OCI-LY7 (cell line): Measurements from ENCODE around the gene ITIH4. TPM values are rescaled to one million over a fixed set of nuclear protein-coding genes. Genes with fewer than 3 reads are reported as not detected.

Experiments used
- BruUV-seq: library from RNA; stranded (reverse); fragments of 400-500 nt; replicated peaks from 2 replicates; lab custom pipeline; 2021; lab: Mats Ljungman, UMichigan
- CTCF ChIA-PET: fragments of 300-600 bp; sonication (Branson Sonifier 250); formaldehyde crosslinking; loops from one replicate; lab custom pipeline; 2022; ENCODE audit warnings: antibody characterized with exemption; ENCODE audit not compliant: unreplicated experiment; lab: Charles Lee
- POLR2A ChIA-PET: fragments of 300-600 bp; sonication (Branson Sonifier 250); formaldehyde crosslinking; loops from one replicate; lab custom pipeline; 2022; ENCODE audit warnings: antibody characterized with exemption; lab: Charles Lee
- DNase-seq: peaks from one replicate; pipeline ENCODE4 v3.0.0-alpha.2; 2015; ENCODE audit warnings: low spot score
- H2AFZ ChIP-seq: fragments of 200-600 bp; sonication (generic), shearing (Covaris generic); 2 replicates; pipeline ENCODE4 v1.6.1; 2014; ENCODE audit warnings: mild to moderate bottlenecking, antibody characterized with exemption, low read length, moderate library complexity
- H3K27ac ChIP-seq: fragments of 200-600 bp; sonication (generic); 2 replicates; pipeline ENCODE4 v1.5.1; 2014; ENCODE audit warnings: mixed run types, low read depth, mild to moderate bottlenecking, moderate library complexity, low read length, inconsistent platforms; ENCODE audit not compliant: poor library complexity, severe bottlenecking
- H3K36me3 ChIP-seq: fragments of 200-600 bp; sonication (generic); 2 replicates; pipeline ENCODE4 v1.6.1; 2014; ENCODE audit warnings: mild to moderate bottlenecking, antibody characterized with exemption, low read length, moderate library complexity, mixed read lengths; ENCODE audit not compliant: insufficient read depth
- H3K4me1 ChIP-seq: fragments of 200-600 bp; sonication (generic); 2 replicates; pipeline ENCODE4 v1.5.1; 2014; ENCODE audit warnings: mild to moderate bottlenecking, low read length; ENCODE audit not compliant: insufficient read depth, poor library complexity, severe bottlenecking
- H3K4me2 ChIP-seq: fragments of 200-600 bp; sonication (generic); 2 replicates; pipeline ENCODE4 v1.6.1; 2014; ENCODE audit warnings: mild to moderate bottlenecking, low read length
- H3K4me3 ChIP-seq: fragments of 200-600 bp; sonication (generic); 2 replicates; pipeline ENCODE4 v1.5.1; 2014; ENCODE audit warnings: mild to moderate bottlenecking, low read depth, low read length; ENCODE audit not compliant: poor library complexity, severe bottlenecking
- H3K79me2 ChIP-seq: fragments of 200-600 bp; sonication (generic); 2 replicates; pipeline ENCODE4 v1.6.1; 2016; ENCODE audit warnings: low read depth, mild to moderate bottlenecking, low read length, moderate library complexity, mixed read lengths; ENCODE audit not compliant: insufficient read depth
- H3K9me2 ChIP-seq: fragments of 200-600 bp; sonication (generic); 2 replicates; pipeline ENCODE4 v1.6.1; 2016; ENCODE audit warnings: mild to moderate bottlenecking, low read length, mixed read lengths; ENCODE audit not compliant: insufficient read depth
- H3K9me3 ChIP-seq: fragments of 200-600 bp; sonication (generic); 2 replicates; pipeline ENCODE4 v1.6.1; 2014; ENCODE audit warnings: mild to moderate bottlenecking, mixed run types, low read length, mixed read lengths
- H4K20me1 ChIP-seq: fragments of 200-600 bp; sonication (generic); 2 replicates; pipeline ENCODE4 v1.6.1; 2014; ENCODE audit warnings: mild to moderate bottlenecking, antibody characterized with exemption, low read length, moderate library complexity, mixed read lengths; ENCODE audit not compliant: insufficient read depth
- CTCF ChIP-seq: fragments of 200-600 bp; sonication (generic); conservative IDR thresholded peaks from 2 replicates; pipeline ENCODE4 v1.5.1; 2014; ENCODE audit warnings: mild to moderate bottlenecking, antibody characterized with exemption, low read length, moderate library complexity, mixed read lengths
- EZH2phosphoT487 ChIP-seq: fragments of 200-600 bp; sonication (generic); IDR thresholded peaks from 2 replicates; pipeline ENCODE4 v1.6.1; 2018; ENCODE audit warnings: low read depth, borderline replicate concordance, mild to moderate bottlenecking, mixed run types, antibody characterized with exemption, low read length, moderate library complexity, mixed read lengths
- intact Hi-C: fragments of 100-400 bp; cut with micrococcal nuclease; formaldehyde crosslinking; loops from one replicate; pipeline ENCODE4 v1.10.0; 2022; ENCODE audit not compliant: unreplicated experiment
- total RNA-seq, 2 experiments: library from RNA; depleted of rRNA in 1 of 2; stranded (reverse); fragments of >200 nt in 1 of 2; shearing (Covaris generic) in 1 of 2; gene quantifications; 2 replicates each; pipeline ENCODE4 v1.2.3, GENCODE V29; 2014 to 2022

ITIH4 gene
- total RNA-seq, 2 experiments from 2014 or later, result 2.1 to 2.2 TPM

- POLR2A ChIA-PET, result interaction anchor here (0.5 kb wide), 1 partner anchor 465 kb away, joined by 4 read pairs; no protein-coding TSS in a partner anchor
Observed at GRCh38 chr3:52857864-52858263, 27.4 kb upstream of the ITIH4 start.

GRCh38 chr3:52857133-52857532, 26.7 kb upstream of the ITIH4 start:
- no peaks in the 10 kb centered on the region for H3K9me2 ChIP-seq
- POLR2A ChIA-PET, result interaction anchor here (0.5 to 1.2 kb wide), 3 partner anchors 17 to 466 kb away, joined by 3 to 4 read pairs (median 3); no protein-coding TSS in a partner anchor
- no peaks in the 10 kb centered on the region for H3K9me3 ChIP-seq
- CTCF ChIA-PET, result no interaction called here
- BruUV-seq, result no TSS peak
- H3K27ac ChIP-seq, result no peak overlapping the region
- no peak overlapping the region for H2AFZ ChIP-seq
- H3K36me3 ChIP-seq, result no peaks in the 10 kb centered on the region
- no peak for DNase-seq
- TF ChIP-seq CTCF, result no peak
- TF ChIP-seq EZH2phosphoT487, result no peak
- intact Hi-C loops, result no loop called here
- H3K4me1 ChIP-seq, result no peaks in the 10 kb centered on the region
- H4K20me1 ChIP-seq, result no peaks in the 10 kb centered on the region
- no peak overlapping the region for H3K4me3 ChIP-seq
- H3K4me2 ChIP-seq, result no peak overlapping the region
- no peaks in the 10 kb centered on the region for H3K79me2 ChIP-seq

More at GRCh38 chr3:52857864-52858263, 27.4 kb upstream of the ITIH4 start:
- Histone ChIP-seq H2AFZ (no peak overlapping the region), H3K27ac (no peak overlapping the region), H3K9me3 (no peaks in the 10 kb centered on the region), H3K79me2 (no peaks in the 10 kb centered on the region), H3K9me2 (no peaks in the 10 kb centered on the region), H3K36me3 (no peaks in the 10 kb centered on the region), H3K4me3 (no peak overlapping the region), H4K20me1 (no peaks in the 10 kb centered on the region), H3K4me2 (no peak overlapping the region), H3K4me1 (no peaks in the 10 kb centered on the region)
- no TSS peak for BruUV-seq
- intact Hi-C loops, result no loop called here
- DNase-seq, result no peak
- no peak for TF ChIP-seq EZH2phosphoT487
- CTCF ChIA-PET, result no interaction called here

GRCh38 chr3:52856666-52857065, 26.2 kb upstream of the ITIH4 start:
- CTCF ChIA-PET, result no interaction called here
- no TSS peak for BruUV-seq

More at GRCh38 chr3:52856666-52857065, 26.2 kb upstream of the ITIH4 start:
- intact Hi-C loops, result no loop called here
- Histone ChIP-seq H3K4me1 (no peaks in the 10 kb centered on the region), H3K9me3 (no peaks in the 10 kb centered on the region), H3K4me2 (no peak overlapping the region), H3K36me3 (peaks cover 3% of the 10 kb centered on the region; the same call in 1 of the 2 replicates), H4K20me1 (no peaks in the 10 kb centered on the region), H2AFZ (no peak overlapping the region), H3K4me3 (no peak overlapping the region), H3K79me2 (no peaks in the 10 kb centered on the region), H3K9me2 (no peaks in the 10 kb centered on the region), H3K27ac (no peak overlapping the region)
- TF ChIP-seq EZH2phosphoT487 (no peak), CTCF (no peak)
- DNase-seq, result no peak
- POLR2A ChIA-PET, result interaction anchor here (1.1 to 1.2 kb wide), 2 partner anchors 17 to 75 kb away, joined by 3 read pairs; no protein-coding TSS in a partner anchor
